ENCODE results near the gene FAM124A. TPM values are rescaled to one million over a fixed set of nuclear protein-coding genes. Genes with fewer than 3 reads are reported as not detected.

FAM124A gene
- total RNA-seq, 3 donors from 2014 or later, result 1.2 to 15.2 (median 2.1) TPM

DNA sequence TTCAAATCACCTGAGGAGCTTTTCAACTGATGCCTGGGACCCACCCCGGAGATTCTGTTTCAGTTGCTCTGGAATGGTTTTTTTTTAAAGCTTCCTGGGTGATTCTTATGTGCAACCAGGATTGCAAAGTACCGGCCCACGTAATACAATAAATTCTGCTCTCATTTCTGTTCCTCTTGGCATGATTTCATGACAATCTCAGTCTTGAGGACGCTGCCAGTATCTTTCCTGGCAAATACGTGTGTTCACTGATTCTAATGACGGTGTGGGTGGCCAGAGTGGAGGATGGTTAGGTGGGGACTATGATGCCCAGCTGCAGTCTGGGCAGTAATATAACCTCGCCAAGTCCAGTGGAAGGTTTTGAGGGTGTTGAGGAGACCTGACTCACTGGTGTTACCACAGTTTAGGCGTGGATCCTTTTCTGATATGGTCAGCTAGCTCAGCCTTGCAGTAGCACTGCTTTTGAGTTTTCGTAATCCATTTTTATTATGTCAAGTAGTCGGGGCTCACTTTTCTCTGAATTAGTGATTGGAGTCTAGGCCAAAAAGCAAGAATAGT is 49.4 kb downstream of the FAM124A start:
- no peaks in the 10 kb centered on the region for H3K9me3 ChIP-seq
- H3K36me3 ChIP-seq (ENCODE audit: low read depth), result no peaks in the 10 kb centered on the region
- no peak overlapping the region for H3K4me3 ChIP-seq
- intact Hi-C loops (cut with DNase I, micrococcal nuclease), result no loop called here
- TF ChIP-seq, protein P1, sequence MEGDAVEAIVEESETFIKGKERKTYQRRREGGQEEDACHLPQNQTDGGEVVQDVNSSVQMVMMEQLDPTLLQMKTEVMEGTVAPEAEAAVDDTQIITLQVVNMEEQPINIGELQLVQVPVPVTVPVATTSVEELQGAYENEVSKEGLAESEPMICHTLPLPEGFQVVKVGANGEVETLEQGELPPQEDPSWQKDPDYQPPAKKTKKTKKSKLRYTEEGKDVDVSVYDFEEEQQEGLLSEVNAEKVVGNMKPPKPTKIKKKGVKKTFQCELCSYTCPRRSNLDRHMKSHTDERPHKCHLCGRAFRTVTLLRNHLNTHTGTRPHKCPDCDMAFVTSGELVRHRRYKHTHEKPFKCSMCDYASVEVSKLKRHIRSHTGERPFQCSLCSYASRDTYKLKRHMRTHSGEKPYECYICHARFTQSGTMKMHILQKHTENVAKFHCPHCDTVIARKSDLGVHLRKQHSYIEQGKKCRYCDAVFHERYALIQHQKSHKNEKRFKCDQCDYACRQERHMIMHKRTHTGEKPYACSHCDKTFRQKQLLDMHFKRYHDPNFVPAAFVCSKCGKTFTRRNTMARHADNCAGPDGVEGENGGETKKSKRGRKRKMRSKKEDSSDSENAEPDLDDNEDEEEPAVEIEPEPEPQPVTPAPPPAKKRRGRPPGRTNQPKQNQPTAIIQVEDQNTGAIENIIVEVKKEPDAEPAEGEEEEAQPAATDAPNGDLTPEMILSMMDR (IDR thresholded peaks at IDR 0.05), result no peak
- ATAC-seq, result no peak
- no peak for DNase-seq
- H3K4me1 ChIP-seq (ENCODE audit: low read depth), result no peaks in the 10 kb centered on the region

DNA sequence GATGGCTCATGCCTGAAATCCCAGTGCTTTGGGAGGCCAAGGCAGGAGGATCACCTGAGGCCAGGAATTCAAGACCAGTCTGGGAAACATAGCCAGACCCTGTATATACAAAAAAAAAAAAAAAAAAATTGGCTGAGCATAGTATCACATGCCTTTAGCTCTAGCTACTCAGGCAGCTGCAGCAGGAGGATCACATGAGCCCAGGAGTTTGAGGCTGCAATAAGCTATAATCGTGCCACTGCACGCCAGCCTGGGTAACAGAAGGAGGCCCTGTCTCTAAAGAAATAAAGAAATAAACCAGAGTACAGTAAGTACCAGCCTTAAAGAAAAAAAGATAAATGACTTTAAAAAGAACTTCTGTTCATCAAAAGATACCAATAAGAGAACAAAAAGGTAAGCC is 52.9 kb downstream of the FAM124A start:
- ATAC-seq (no peak), DNase-seq (no peak)
- TF ChIP-seq, protein P1 (IDR thresholded peaks at IDR 0.05), result no peak
- no peaks in the 10 kb centered on the region for H3K36me3 ChIP-seq (ENCODE audit: low read depth)
- H3K9me3 ChIP-seq, result no peaks in the 10 kb centered on the region
- intact Hi-C loops (cut with DNase I, micrococcal nuclease), result no loop called here
- no peak overlapping the region for H3K4me3 ChIP-seq
- H3K4me1 ChIP-seq (ENCODE audit: low read depth), result no peaks in the 10 kb centered on the region

DNA sequence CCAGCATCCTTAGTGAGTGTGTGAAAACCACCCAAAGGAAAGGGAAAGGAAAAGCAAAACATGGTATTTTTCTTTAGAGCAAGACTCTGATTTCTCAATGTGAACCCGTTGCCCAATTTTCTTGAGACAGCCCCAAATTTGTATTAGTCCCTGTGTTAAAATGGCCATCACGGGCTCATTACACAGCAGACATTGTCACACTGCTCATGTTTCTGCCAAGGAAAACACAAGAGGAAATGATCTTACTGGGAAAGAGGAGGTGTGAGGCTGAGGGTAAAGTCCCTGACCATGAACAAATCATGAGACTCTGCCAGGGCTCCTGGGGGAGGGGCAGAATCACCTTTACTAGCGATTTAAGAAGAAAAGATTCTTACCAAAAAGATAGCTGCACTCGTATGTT is 54.4 kb downstream of the FAM124A start:
- no peaks in the 10 kb centered on the region for H3K9me3 ChIP-seq
- peak; percentile 82 for ATAC-seq
- no peaks in the 10 kb centered on the region for H3K4me1 ChIP-seq (ENCODE audit: low read depth)
- no peak overlapping the region for H3K4me3 ChIP-seq
- intact Hi-C loops (cut with DNase I, micrococcal nuclease), result no loop called here
- DNase-seq, result peak in 2 of 3 donors; percentile 37 to 64
- TF ChIP-seq, protein P1 (IDR thresholded peaks at IDR 0.05), result no peak
- H3K36me3 ChIP-seq (ENCODE audit: low read depth), result no peaks in the 10 kb centered on the region

DNA sequence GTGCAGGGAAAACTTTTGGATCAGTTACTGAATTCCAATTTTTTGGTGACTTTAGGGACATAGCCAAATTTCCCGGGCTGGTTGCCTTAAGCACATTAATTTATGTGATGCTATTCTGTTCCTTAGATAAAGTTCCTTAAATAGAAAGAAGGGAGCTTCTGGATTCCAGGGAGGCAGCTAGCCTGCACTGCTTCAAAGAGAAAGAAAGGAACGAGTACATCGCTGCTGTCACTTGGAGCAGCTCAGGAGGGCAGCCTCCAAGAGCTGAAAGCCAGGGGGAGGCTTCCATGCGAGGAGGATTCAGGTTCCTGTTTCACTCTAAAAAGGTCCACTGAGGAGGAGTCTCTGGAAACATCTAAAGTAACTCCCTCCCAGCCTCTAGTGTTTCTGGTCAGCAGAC is 55.7 kb downstream of the FAM124A start:
- TF ChIP-seq, protein P1 (IDR thresholded peaks at IDR 0.05), result no peak
- no peaks in the 10 kb centered on the region for H3K9me3 ChIP-seq
- no peaks in the 10 kb centered on the region for H3K36me3 ChIP-seq (ENCODE audit: low read depth)
- H3K4me1 ChIP-seq (ENCODE audit: low read depth), result no peaks in the 10 kb centered on the region
- DNase-seq (no peak), ATAC-seq (no peak)
- no peak overlapping the region for H3K4me3 ChIP-seq
- intact Hi-C loops (cut with DNase I, micrococcal nuclease), result no loop called here

DNA sequence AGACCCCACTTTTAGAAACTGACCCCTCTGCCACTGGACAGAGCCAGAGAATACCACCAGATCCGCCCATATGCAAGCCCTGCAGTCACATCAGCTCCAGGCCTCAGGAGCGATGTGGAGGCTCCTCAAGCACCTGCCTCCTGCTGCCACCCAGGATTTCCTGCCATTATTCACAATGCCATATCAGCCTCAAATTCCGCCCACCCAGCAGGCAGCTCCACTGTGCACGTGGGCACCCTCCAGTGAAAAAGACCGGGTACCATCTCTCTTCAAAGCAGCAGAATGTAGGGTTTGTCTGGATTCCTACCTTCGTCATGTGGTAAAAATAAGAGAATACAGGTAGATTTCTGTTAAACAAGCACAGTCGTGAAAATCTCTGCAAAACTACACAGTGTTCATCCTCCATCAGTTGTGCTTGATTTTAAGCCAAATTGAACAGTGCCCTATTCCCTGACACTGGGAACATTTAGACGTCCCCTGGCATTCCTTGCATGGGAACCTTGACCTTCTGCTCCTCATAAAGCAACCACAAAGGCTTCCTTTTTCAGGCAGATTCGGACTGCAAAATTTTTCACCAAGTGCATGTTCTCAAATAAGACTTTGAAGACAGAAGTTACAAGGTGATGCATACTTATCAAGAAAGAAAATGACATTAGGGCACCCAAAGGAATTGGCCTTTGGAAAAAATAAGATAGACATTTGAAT is 56.4 kb downstream of the FAM124A start:
- H3K36me3 ChIP-seq (ENCODE audit: low read depth), result no peaks in the 10 kb centered on the region
- H3K9me3 ChIP-seq, result no peaks in the 10 kb centered on the region
- TF ChIP-seq, protein P1 (IDR thresholded peaks at IDR 0.05), result no peak
- no peak overlapping the region for H3K4me3 ChIP-seq
- no peaks in the 10 kb centered on the region for H3K4me1 ChIP-seq (ENCODE audit: low read depth)
- intact Hi-C loops (cut with DNase I, micrococcal nuclease), result no loop called here
- DNase-seq (no peak), ATAC-seq (no peak)
